ENCODE data around the gene PLEKHO2. TPM values are rescaled to one million over a fixed set of nuclear protein-coding genes. Genes with fewer than 3 reads are reported as not detected.

The PLEKHO2 gene
- total RNA-seq, 4 donors from 2014 or later, result 41.5 to 103 (median 51.2) TPM

- intact Hi-C loops (cut with DNase I), result no loop called here
- no peak overlapping the region for H3K4me3 ChIP-seq
- H3K36me3 ChIP-seq, result peaks cover 15 to 67% (median 48%) of the 10 kb centered on the region in 4 donors
- no peaks in the 10 kb centered on the region for H3K9me3 ChIP-seq
- WGBS, result 69% methylated on average over 6 of the region's 7 CpGs
- H3K4me1 ChIP-seq, result peaks cover 83 to 100% (median 100%) of the 10 kb centered on the region in 4 donors
- peak overlapping the region; percentile 79 to 98 (median 92) for H3K27ac ChIP-seq (replicated peaks in 1 of 4)
- no peak for TF ChIP-seq POLR2A (IDR thresholded peaks at IDR 0.05; ENCODE audit: low read depth)
- TF ChIP-seq POLR2AphosphoS5 (IDR thresholded peaks at IDR 0.05), result no peak
- TF ChIP-seq CTCF (IDR thresholded peaks at IDR 0.05), result no peak
- H3K27me3 ChIP-seq, result no peaks in the 10 kb centered on the region
- DNase-seq (ENCODE audit: extremely low spot score), result no peak
Observed at GRCh38 chr15:64855205-64855975, 13.7 kb downstream of the PLEKHO2 start.

- TF ChIP-seq CTCF (IDR thresholded peaks at IDR 0.05) (no peak), POLR2AphosphoS5 (IDR thresholded peaks at IDR 0.05) (peak; percentile 57 to 62), EP300 (IDR thresholded peaks at IDR 0.05) (no peak), POLR2A (IDR thresholded peaks at IDR 0.05; ENCODE audit: low read depth) (no peak)
- Histone ChIP-seq H3K27me3 (no peaks in the 10 kb centered on the region), H3K9me3 (no peaks in the 10 kb centered on the region), H3K27ac (replicated peaks in 1 of 4) (peak overlapping the region; percentile 79 to 98 (median 92)), H3K4me1 (peaks cover 72 to 100% (median 100%) of the 10 kb centered on the region in 4 donors), H3K36me3 (peaks cover 15 to 70% (median 54%) of the 10 kb centered on the region in 4 donors), H3K4me3 (peak overlapping the region in 1 of 4 donors; percentile 4)
- DNase-seq (ENCODE audit: extremely low spot score), result no peak
- 4% methylated on average over 4 of the region's 5 CpGs for WGBS
- intact Hi-C loops (cut with DNase I), result no loop called here
Observed at GRCh38 chr15:64856429-64857145, 14.9 kb downstream of the PLEKHO2 start.

- Histone ChIP-seq H3K9me3 (no peaks in the 10 kb centered on the region), H3K36me3 (peaks cover 15 to 79% (median 59%) of the 10 kb centered on the region in 4 donors), H3K27me3 (no peaks in the 10 kb centered on the region), H3K4me1 (peaks cover 68 to 100% (median 98%) of the 10 kb centered on the region in 4 donors), H3K27ac (replicated peaks in 1 of 4) (peak overlapping the region; percentile 79 to 98 (median 92)), H3K4me3 (no peak overlapping the region)
- intact Hi-C loops (cut with DNase I), result no loop called here
- DNase-seq (ENCODE audit: extremely low spot score), result no peak
- 50% methylated on average over 4 of the region's 4 CpGs for WGBS
- peak in 1 of 2 donors; percentile 13 for TF ChIP-seq POLR2AphosphoS5 (IDR thresholded peaks at IDR 0.05)
- no peak for TF ChIP-seq EP300 (IDR thresholded peaks at IDR 0.05)
- TF ChIP-seq POLR2A (IDR thresholded peaks at IDR 0.05; ENCODE audit: low read depth), result no peak
- no peak for TF ChIP-seq CTCF (IDR thresholded peaks at IDR 0.05)
Observed at GRCh38 chr15:64857421-64857820, 15.7 kb downstream of the PLEKHO2 start.

GRCh38 chr15:64858021-64858575 is 16.4 kb downstream of the PLEKHO2 start:
- Histone ChIP-seq H3K27me3 (no peaks in the 10 kb centered on the region), H3K4me1 (peaks cover 63 to 95% (median 93%) of the 10 kb centered on the region in 4 donors), H3K27ac (replicated peaks in 1 of 4) (peak overlapping the region; percentile 79 to 98 (median 92)), H3K36me3 (peaks cover 15 to 83% (median 58%) of the 10 kb centered on the region in 4 donors), H3K4me3 (no peak overlapping the region), H3K9me3 (no peaks in the 10 kb centered on the region)
- no peak for DNase-seq (ENCODE audit: extremely low spot score)
- intact Hi-C loops (cut with DNase I), result no loop called here
- WGBS, result 46% methylated on average over 6 of the region's 6 CpGs
- TF ChIP-seq POLR2AphosphoS5 (IDR thresholded peaks at IDR 0.05) (peak in 1 of 2 donors; percentile 24), EP300 (IDR thresholded peaks at IDR 0.05) (no peak)

- WGBS, result 71% methylated on average over 2 of the region's 2 CpGs
- Histone ChIP-seq H3K36me3 (peaks cover 15 to 83% (median 55%) of the 10 kb centered on the region in 4 donors), H3K4me1 (peaks cover 52 to 90% (median 86%) of the 10 kb centered on the region in 4 donors), H3K27me3 (no peaks in the 10 kb centered on the region), H3K9me3 (no peaks in the 10 kb centered on the region), H3K27ac (replicated peaks in 1 of 4) (peak overlapping the region; percentile 56 to 98 (median 92)), H3K4me3 (no peak overlapping the region)
- TF ChIP-seq CTCF (IDR thresholded peaks at IDR 0.05) (no peak), EP300 (IDR thresholded peaks at IDR 0.05) (no peak), POLR2AphosphoS5 (IDR thresholded peaks at IDR 0.05) (no peak), POLR2A (IDR thresholded peaks at IDR 0.05; ENCODE audit: low read depth) (no peak)
- intact Hi-C loops (cut with DNase I), result no loop called here
- DNase-seq (ENCODE audit: extremely low spot score), result no peak
Observed at GRCh38 chr15:64859226-64859625, 17.5 kb downstream of the PLEKHO2 start.

All from esophagus muscularis mucosa (tissue), 4 donors.